Neural crest cell (in vitro differentiated cells): Measurements from ENCODE around the gene LENG8. TPM values are rescaled to one million over a fixed set of nuclear protein-coding genes. Genes with fewer than 3 reads are reported as not detected.
A peak's percentile ranks its signal among the peaks of the same experiment; 100 is the strongest.

Experiments used
- DNase-seq: peaks from one replicate; pipeline ENCODE4 v3.0.0; 2021; ENCODE audit warnings: low read depth, mixed read lengths, low spot score
- H3K27ac Mint-ChIP-seq: one replicate; pipeline ENCODE4 v1.8.0; 2021; ENCODE audit warnings: mild to moderate bottlenecking, mixed read lengths; ENCODE audit not compliant: unreplicated experiment
- H3K27me3 Mint-ChIP-seq: 2 replicates; pipeline ENCODE4 v1.8.0; 2021; ENCODE audit warnings: low read depth, mild to moderate bottlenecking, mixed read lengths
- H3K36me3 Mint-ChIP-seq: 2 replicates; pipeline ENCODE4 v1.8.0; 2021; ENCODE audit warnings: low read depth, mild to moderate bottlenecking, mixed read lengths
- H3K4me1 Mint-ChIP-seq: 2 replicates; pipeline ENCODE4 v1.8.0; 2021; ENCODE audit warnings: mixed read lengths
- H3K4me3 Mint-ChIP-seq: one replicate; pipeline ENCODE4 v1.8.0; 2021; ENCODE audit warnings: mild to moderate bottlenecking, mixed read lengths
- H3K9me3 Mint-ChIP-seq: 2 replicates; pipeline ENCODE4 v1.8.0; 2021; ENCODE audit warnings: mixed read lengths
- total RNA-seq: library from RNA; stranded (reverse); gene quantifications from 2 replicates; pipeline ENCODE4 v1.2.1, GENCODE V29; 2021
- TF ChIP-seq, protein P1 (sequence below): fragments of 200-600 bp; sonication (generic); conservative IDR thresholded peaks from 2 replicates; pipeline ENCODE4 v1.5.0; 2021; ENCODE audit warnings: antibody characterized with exemption, mild to moderate bottlenecking

Gene LENG8
- total RNA-seq, 1 donor from 2014 or later: 161 TPM

DNA sequence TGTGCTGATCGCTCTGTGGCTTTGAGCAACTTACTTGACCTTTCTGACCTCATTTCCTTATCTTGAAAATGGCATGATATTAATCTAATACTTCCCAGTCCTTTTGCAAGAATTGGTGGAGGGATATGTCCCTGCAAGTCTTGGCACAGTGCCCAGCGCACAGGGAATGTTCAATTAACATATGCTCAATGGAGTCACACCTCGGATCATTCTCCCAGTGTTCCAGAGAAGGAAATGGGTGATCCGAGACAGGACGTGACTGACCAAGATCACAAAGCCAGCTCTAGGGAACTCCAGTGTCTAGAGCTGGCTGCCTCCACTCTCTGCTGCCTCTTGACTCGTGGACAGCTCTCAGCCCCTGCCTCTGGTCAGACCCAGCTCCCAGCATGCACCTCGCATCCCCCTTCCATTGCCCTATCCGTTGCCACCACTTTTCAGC, 20.5 kb downstream of the LENG8 start:
- Mint-ChIP-seq H3K9me3 (no peaks in the 10 kb centered on the region), H3K4me1 (peaks cover 25% of the 10 kb centered on the region), H3K27ac (no peak overlapping the region), H3K4me3 (peak overlapping the region; percentile 70), H3K27me3 (peaks cover 53% of the 10 kb centered on the region), H3K36me3 (no peaks in the 10 kb centered on the region)
- TF ChIP-seq, protein P1, sequence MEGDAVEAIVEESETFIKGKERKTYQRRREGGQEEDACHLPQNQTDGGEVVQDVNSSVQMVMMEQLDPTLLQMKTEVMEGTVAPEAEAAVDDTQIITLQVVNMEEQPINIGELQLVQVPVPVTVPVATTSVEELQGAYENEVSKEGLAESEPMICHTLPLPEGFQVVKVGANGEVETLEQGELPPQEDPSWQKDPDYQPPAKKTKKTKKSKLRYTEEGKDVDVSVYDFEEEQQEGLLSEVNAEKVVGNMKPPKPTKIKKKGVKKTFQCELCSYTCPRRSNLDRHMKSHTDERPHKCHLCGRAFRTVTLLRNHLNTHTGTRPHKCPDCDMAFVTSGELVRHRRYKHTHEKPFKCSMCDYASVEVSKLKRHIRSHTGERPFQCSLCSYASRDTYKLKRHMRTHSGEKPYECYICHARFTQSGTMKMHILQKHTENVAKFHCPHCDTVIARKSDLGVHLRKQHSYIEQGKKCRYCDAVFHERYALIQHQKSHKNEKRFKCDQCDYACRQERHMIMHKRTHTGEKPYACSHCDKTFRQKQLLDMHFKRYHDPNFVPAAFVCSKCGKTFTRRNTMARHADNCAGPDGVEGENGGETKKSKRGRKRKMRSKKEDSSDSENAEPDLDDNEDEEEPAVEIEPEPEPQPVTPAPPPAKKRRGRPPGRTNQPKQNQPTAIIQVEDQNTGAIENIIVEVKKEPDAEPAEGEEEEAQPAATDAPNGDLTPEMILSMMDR: no peak
- no peak for DNase-seq

DNA sequence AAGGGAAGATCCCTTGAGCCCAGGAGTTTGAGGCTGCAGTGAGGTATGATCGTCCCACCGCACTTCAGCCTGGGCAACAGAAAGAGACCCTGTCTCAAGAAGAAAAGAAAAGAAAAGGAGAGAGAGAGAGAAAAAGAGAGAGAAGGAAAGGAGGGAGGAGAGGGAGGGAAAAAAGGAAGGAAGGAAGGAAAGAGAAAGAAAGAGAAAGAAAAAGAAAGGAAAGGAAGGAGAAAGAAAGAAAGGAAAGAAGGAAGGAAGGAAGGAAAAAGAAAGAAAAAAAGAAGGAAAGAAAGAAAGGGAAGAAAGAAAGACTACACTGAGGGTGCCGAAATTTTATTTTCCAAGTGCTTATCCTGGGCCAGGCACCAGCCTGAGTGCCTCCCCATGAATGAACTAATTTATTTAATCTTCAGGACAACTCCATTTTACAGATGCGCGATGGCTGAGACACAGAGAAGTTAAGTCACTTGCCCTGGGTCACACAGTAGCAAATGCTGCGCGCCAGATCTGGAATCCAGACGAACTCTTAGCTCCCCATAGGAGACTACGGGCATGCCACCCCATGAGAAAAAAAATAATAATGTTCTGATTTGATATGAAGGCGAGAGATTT, 21.4 kb downstream of the LENG8 start:
- H3K9me3 Mint-ChIP-seq: no peaks in the 10 kb centered on the region
- peak overlapping the region; percentile 70 for H3K4me3 Mint-ChIP-seq
- H3K36me3 Mint-ChIP-seq: no peaks in the 10 kb centered on the region
- H3K27me3 Mint-ChIP-seq: peaks cover 55% of the 10 kb centered on the region
- H3K4me1 Mint-ChIP-seq: peaks cover 29% of the 10 kb centered on the region
- DNase-seq: no peak
- TF ChIP-seq, protein P1: no peak
- H3K27ac Mint-ChIP-seq: peak overlapping the region; percentile 70

DNA sequence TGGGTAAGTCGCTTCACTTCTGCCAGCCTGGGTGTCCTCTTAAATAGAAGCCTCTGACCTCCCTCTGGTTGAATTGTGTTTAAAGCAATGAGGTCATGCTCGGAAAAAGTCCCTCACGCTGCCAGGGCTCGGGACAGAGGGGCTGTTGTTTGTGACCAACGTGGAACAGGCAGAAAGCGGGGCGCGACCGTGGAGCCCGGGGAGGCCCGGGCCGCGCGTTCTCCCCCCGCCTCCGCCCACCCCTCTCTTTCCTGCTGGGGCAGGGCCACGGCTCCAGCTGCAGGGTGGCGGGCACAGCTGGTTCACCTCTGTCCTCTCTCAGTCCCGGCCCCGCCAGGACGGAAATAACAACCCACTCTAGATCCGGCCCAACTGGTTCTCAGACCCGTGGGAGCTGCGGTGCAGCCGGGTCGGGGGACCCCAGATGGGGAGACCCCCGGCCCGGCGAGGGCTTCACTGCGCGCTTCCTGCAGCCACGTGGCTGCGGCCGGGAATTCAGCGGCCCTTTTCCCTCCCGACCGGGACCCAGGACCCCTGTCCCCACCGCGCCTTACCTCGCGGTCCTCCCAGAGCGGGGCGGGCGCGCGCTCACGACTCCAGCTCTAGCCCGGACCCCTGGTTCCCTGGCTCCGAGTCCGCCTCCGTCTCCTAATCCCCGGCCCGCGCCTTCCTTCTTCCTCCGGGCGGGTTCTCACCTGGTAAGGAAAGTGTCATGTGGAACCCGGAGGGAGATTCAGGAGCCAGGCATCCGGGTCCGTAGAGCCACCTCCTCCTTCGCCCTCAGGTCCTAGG, 22.2 kb downstream of the LENG8 start:
- H3K36me3 Mint-ChIP-seq: no peaks in the 10 kb centered on the region
- no peaks in the 10 kb centered on the region for H3K9me3 Mint-ChIP-seq
- H3K4me1 Mint-ChIP-seq: peaks cover 29% of the 10 kb centered on the region
- peak overlapping the region; percentile 66 for H3K4me3 Mint-ChIP-seq
- DNase-seq: peak; percentile 28
- TF ChIP-seq, protein P1: no peak
- peak overlapping the region; percentile 70 for H3K27ac Mint-ChIP-seq
- H3K27me3 Mint-ChIP-seq: peaks cover 51% of the 10 kb centered on the region

DNA sequence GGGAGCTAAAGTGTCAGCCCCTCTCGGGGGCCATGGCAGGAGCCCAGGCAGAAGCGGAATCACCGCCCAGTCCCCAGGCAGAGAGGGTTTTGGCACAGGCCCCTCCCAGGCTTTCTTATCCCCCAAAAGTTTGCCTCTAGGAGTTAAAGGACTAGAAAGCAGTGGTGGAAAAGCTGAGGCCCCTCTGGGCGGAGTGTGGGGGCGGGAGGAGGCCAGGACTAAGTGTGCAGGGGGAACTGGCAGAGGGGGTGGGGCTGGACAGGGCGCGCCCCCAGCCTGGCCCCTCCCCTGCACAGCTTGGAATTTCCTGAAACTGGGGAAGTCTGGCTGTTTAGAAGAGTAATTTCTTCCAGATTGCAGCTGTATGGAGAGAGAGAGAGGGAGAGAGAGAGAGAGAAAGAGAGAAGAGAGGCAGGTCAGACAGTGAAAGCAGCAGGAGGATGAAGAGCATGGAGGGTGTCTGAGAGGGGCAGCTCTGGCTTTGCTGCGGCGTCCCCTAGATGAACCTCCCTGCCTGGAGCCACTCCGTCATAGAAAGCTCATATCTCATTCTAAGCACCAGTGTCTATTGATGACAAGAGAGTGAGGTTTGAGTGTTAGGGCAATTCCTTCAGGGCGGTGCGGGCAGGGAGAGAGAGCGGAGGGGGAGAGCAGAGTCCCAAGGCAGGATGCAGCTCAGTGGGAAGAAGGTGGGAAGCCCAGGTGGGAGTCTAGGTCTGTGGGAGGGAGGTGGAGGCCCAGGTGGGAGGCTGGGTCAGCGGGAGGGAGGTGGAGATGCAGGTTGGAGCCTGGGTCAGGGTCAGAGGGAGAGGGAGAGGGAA, 24.3 kb downstream of the LENG8 start, which contains the start of gene CDC42EP5:
TSS of gene CDC42EP5 (minus strand) at position 226 of the 821 bp plus-strand sequence. CDS start 7,749 bp downstream, outside the sequence.
- Mint-ChIP-seq H3K4me1 (peaks cover 29% of the 10 kb centered on the region), H3K9me3 (no peaks in the 10 kb centered on the region), H3K27ac (no peak within 1 kb of the TSS), H3K36me3 (no peaks in the 10 kb centered on the region), H3K4me3 (peak within 1 kb of the TSS; percentile 54), H3K27me3 (peaks cover 54% of the 10 kb centered on the region)
- peak; percentile 33 for DNase-seq
- TF ChIP-seq, protein P1: no peak

DNA sequence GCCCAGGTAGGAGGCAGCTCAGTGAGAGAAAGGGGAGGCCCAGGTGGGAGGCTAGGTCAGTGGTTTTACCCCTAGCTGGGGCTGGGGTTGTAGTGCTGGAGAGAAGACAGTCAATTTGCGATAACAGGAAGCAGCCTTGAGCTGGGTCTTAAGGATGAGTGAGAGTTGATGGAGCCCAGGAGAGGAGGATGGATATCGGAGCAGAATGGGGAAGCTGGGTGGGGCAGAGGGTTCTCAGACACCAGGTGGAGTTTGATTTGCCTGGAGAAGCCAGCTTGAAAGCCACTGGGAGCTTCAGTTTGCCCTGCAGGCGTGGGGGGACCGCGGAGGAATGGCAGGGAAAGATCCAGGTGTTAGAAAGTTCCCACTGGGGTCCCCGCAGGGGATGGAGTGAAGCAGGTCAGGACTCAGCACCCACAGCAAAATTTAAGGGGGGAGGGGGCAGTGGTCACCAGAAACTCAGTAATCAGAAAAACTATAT, 24.9 kb downstream of the LENG8 start:
- Mint-ChIP-seq H3K4me1 (peaks cover 33% of the 10 kb centered on the region), H3K36me3 (no peaks in the 10 kb centered on the region), H3K4me3 (no peak overlapping the region), H3K27me3 (peaks cover 52% of the 10 kb centered on the region), H3K9me3 (no peaks in the 10 kb centered on the region), H3K27ac (no peak overlapping the region)
- DNase-seq: no peak
- TF ChIP-seq, protein P1: no peak
